Ectodermal cell (in vitro differentiated cells): Measurements from ENCODE around the gene SKI.
A peak's percentile ranks its signal among the peaks of the same experiment; 100 is the strongest.

Experiments
- H3K27ac ChIP-seq: 2 replicates; pipeline ENCODE4 v1.7.0; 2013; ENCODE audit warnings: mild to moderate bottlenecking, low read depth, low read length; ENCODE audit not compliant: insufficient read depth, poor library complexity, severe bottlenecking
- H3K27me3 ChIP-seq: 2 replicates; pipeline ENCODE4 v1.7.0; 2013; ENCODE audit warnings: mild to moderate bottlenecking, low read length; ENCODE audit not compliant: insufficient read depth, control insufficient read depth, poor library complexity, severe bottlenecking
- H3K36me3 ChIP-seq: one replicate; pipeline ENCODE4 v1.7.0; 2013; ENCODE audit warnings: low read length; ENCODE audit not compliant: control insufficient read depth, insufficient read depth
- H3K4me1 ChIP-seq: one replicate; pipeline ENCODE4 v1.7.0; 2013; ENCODE audit warnings: low read length; ENCODE audit not compliant: control insufficient read depth, insufficient read depth
- H3K4me3 ChIP-seq: 2 replicates; pipeline ENCODE4 v1.7.0; 2013; ENCODE audit warnings: low read depth, low read length, control low read depth; ENCODE audit not compliant: insufficient read depth
- H3K9me3 ChIP-seq: 2 replicates; pipeline ENCODE4 v1.7.0; 2013; ENCODE audit warnings: mild to moderate bottlenecking, low read length, moderate library complexity; ENCODE audit not compliant: control insufficient read depth
- WGBS, 2 experiments: methylation state at CpG; one replicate each; pipeline ENCODE4 v1.1.7; 2013; ENCODE audit warnings: missing lambda C conversion rate in 2 of 2; 5-methylcytosine and 5-hydroxymethylcytosine counted together

The SKI gene

GRCh38 chr1:2230781-2231531 lies 2.8 kb downstream of the SKI start:
- Histone ChIP-seq H3K27ac (no peak overlapping the region), H3K4me1 (peaks cover 42% of the 10 kb centered on the region), H3K27me3 (peaks cover 10% of the 10 kb centered on the region), H3K9me3 (no peaks in the 10 kb centered on the region), H3K4me3 (peak overlapping the region; percentile 69), H3K36me3 (no peaks in the 10 kb centered on the region)
- WGBS, 2 experiments = 55% methylated on average over 30 of the region's 30 CpGs

GRCh38 chr1:2231532-2232254 lies 3.6 kb downstream of the SKI start:
- 64 to 65% methylated on average over 26 of the region's 26 CpGs for WGBS, 2 experiments
- no peaks in the 10 kb centered on the region for H3K36me3 ChIP-seq
- H3K9me3 ChIP-seq = no peaks in the 10 kb centered on the region
- H3K27me3 ChIP-seq = peaks cover 3% of the 10 kb centered on the region
- peak overlapping the region; percentile 69 for H3K4me3 ChIP-seq
- H3K4me1 ChIP-seq = peaks cover 39% of the 10 kb centered on the region
- no peak overlapping the region for H3K27ac ChIP-seq

- WGBS, 2 experiments = 84 to 89% methylated on average over 17 of the region's 17 CpGs
- Histone ChIP-seq H3K9me3 (no peaks in the 10 kb centered on the region), H3K4me3 (no peak overlapping the region), H3K27ac (no peak overlapping the region), H3K36me3 (no peaks in the 10 kb centered on the region), H3K4me1 (peaks cover 44% of the 10 kb centered on the region), H3K27me3 (no peaks in the 10 kb centered on the region)
Measured at GRCh38 chr1:2232255-2232915, 4.3 kb downstream of the SKI start.

- no peak overlapping the region for H3K27ac ChIP-seq
- peaks cover 44% of the 10 kb centered on the region for H3K4me1 ChIP-seq
- H3K9me3 ChIP-seq = no peaks in the 10 kb centered on the region
- WGBS, 2 experiments = 90 to 91% methylated on average over 23 of the region's 23 CpGs
- H3K36me3 ChIP-seq = no peaks in the 10 kb centered on the region
- H3K27me3 ChIP-seq = no peaks in the 10 kb centered on the region
- no peak overlapping the region for H3K4me3 ChIP-seq
Measured at GRCh38 chr1:2232916-2233438, 4.9 kb downstream of the SKI start.

- no peaks in the 10 kb centered on the region for H3K36me3 ChIP-seq
- H3K4me3 ChIP-seq = no peak overlapping the region
- H3K27ac ChIP-seq = no peak overlapping the region
Measured at GRCh38 chr1:2233468-2233867, 5.3 kb downstream of the SKI start.

GRCh38 chr1:2233997-2234761 lies 6.1 kb downstream of the SKI start:
- no peaks in the 10 kb centered on the region for H3K27me3 ChIP-seq
- no peaks in the 10 kb centered on the region for H3K9me3 ChIP-seq
- peaks cover 44% of the 10 kb centered on the region for H3K4me1 ChIP-seq
- 86 to 87% methylated on average over 27 of the region's 27 CpGs for WGBS, 2 experiments
- no peak overlapping the region for H3K4me3 ChIP-seq
- no peaks in the 10 kb centered on the region for H3K36me3 ChIP-seq
- H3K27ac ChIP-seq = no peak overlapping the region

More at GRCh38 chr1:2233468-2233867, 5.3 kb downstream of the SKI start:
- H3K27me3 ChIP-seq = no peaks in the 10 kb centered on the region
- peaks cover 44% of the 10 kb centered on the region for H3K4me1 ChIP-seq
- 86 to 89% methylated on average over 12 of the region's 12 CpGs for WGBS, 2 experiments
- H3K9me3 ChIP-seq = no peaks in the 10 kb centered on the region

GRCh38 chr1:2234762-2235113 lies 6.6 kb downstream of the SKI start:
- Histone ChIP-seq H3K4me3 (no peak overlapping the region), H3K27ac (no peak overlapping the region), H3K9me3 (no peaks in the 10 kb centered on the region), H3K4me1 (peaks cover 44% of the 10 kb centered on the region), H3K27me3 (no peaks in the 10 kb centered on the region), H3K36me3 (no peaks in the 10 kb centered on the region)
- 89 to 90% methylated on average over 4 of the region's 4 CpGs for WGBS, 2 experiments

GRCh38 chr1:2235300-2235998 lies 7.3 kb downstream of the SKI start:
- 93% methylated on average over 22 of the region's 22 CpGs for WGBS, 2 experiments
- Histone ChIP-seq H3K4me3 (no peak overlapping the region), H3K9me3 (no peaks in the 10 kb centered on the region), H3K27ac (no peak overlapping the region), H3K27me3 (no peaks in the 10 kb centered on the region), H3K4me1 (peaks cover 44% of the 10 kb centered on the region), H3K36me3 (no peaks in the 10 kb centered on the region)
